ENCODE measurements around the gene PPFIA1. TPM values are rescaled to one million over a fixed set of nuclear protein-coding genes. Genes with fewer than 3 reads are reported as not detected.

PPFIA1 gene
- total and polyA plus RNA-seq, 10 of the 15 experiments (the other 5 are each of a cell fraction or from before 2014, with no cell fraction given) = 5.2 to 26.2 (median 15.8) TPM

- intact Hi-C loops (cut with micrococcal nuclease; ENCODE audit: unreplicated experiment) (no loop called here), in situ Hi-C loops (cut with MboI) (no loop called here)
- 78% methylated on average over 5 of the region's 7 CpGs for WGBS (ENCODE audit: insufficient coverage, insufficient replicate concordance, low lambda C conversion rate, missing lambda C conversion rate)
- H4K20me1 ChIP-seq (ENCODE audit: control insufficient read depth, insufficient read depth) = no peaks in the 10 kb centered on the region
- RAD21 ChIA-PET (ENCODE audit: unreplicated experiment) = no interaction called here
- DNase-seq (ENCODE audit: low read depth, low spot score) = no peak
- H3K9me3 ChIP-seq (replicated peaks; ENCODE audit: control insufficient read depth, insufficient read depth, low read length) = no peaks in the 10 kb centered on the region
- no peak overlapping the region for H3K27ac ChIP-seq (ENCODE audit: control insufficient read depth, insufficient read depth)
- CTCF ChIA-PET = no interaction called here
- SMC1A ChIA-PET (ENCODE audit: uncharacterized antibody, unreplicated experiment) = no interaction called here
- H3K27me3 ChIP-seq (replicated peaks in 1 of 2; ENCODE audit: control insufficient read depth in 2 of 2, insufficient read depth in 2 of 2, low read length in 1 of 2) = no peaks in the 10 kb centered on the region
- H3K36me3 ChIP-seq (ENCODE audit: control insufficient read depth in 2 of 2, insufficient read depth in 2 of 2, low read length in 1 of 2) = peaks cover 0 to 6% of the 10 kb centered on the region in 2 experiments; a peak in 3 of 4 replicates
- no peak overlapping the region for H3K4me2 ChIP-seq (ENCODE audit: control insufficient read depth, insufficient read depth)
- H2AFZ ChIP-seq (ENCODE audit: control insufficient read depth, low read depth, low read length) = no peak overlapping the region
- no peaks in the 10 kb centered on the region for H3K79me2 ChIP-seq (ENCODE audit: control insufficient read depth, insufficient read depth, low read length)
- H3K4me1 ChIP-seq (ENCODE audit: control insufficient read depth, insufficient read depth, low read length) = no peaks in the 10 kb centered on the region
- ATAC-seq = no peak
- no peak for FAIRE-seq
- no TSS peak for BruUV-seq (replicated peaks)
- POLR2A ChIA-PET = no interaction called here
- no peak overlapping the region for H3K4me3 ChIP-seq
- H3K9ac ChIP-seq (ENCODE audit: control insufficient read depth, insufficient read depth, low read length) = no peak overlapping the region
- TF ChIP-seq BMI1 (IDR thresholded peaks at IDR 0.05; ENCODE audit: borderline replicate concordance) (no peak), KAT2A (conservative IDR thresholded peaks at IDR 0.05; ENCODE audit: control insufficient read depth, low read depth, low read length) (no peak), POLR2AphosphoS5 (IDR thresholded peaks at IDR 0.05; ENCODE audit: low read length) (no peak), IRF3 (IDR thresholded peaks at IDR 0.05) (no peak), NFIC (IDR thresholded peaks at IDR 0.05; ENCODE audit: low read depth, low read length) (no peak), CUX1 (IDR thresholded peaks at IDR 0.05; ENCODE audit: insufficient replicate concordance, low read depth, low read length) (no peak), USF1 (IDR thresholded peaks at IDR 0.05; ENCODE audit: borderline replicate concordance, extremely low read length, insufficient read depth, low read depth, low read length) (no peak), RUNX3 (IDR thresholded peaks at IDR 0.05; ENCODE audit: low read length) (no peak), ZNF687 (IDR thresholded peaks at IDR 0.05) (no peak), WRNIP1 (IDR thresholded peaks at IDR 0.05; ENCODE audit: borderline replicate concordance, low read depth, low read length) (no peak)
Observed at GRCh38 chr11:70296681-70297080, 26.2 kb downstream of the PPFIA1 start.

Data from GM12878 (cell line).